HG02973 (cell line): ENCODE measurements around the gene TMEM255B.
"Not testable (repeated sequence)": the region's sequence is repeated elsewhere in the genome, so short reads cannot be mapped to it uniquely, and the experiment has no call there.

ENCODE experiments used
- ATAC-seq: cut with Tn5 transposase; IDR thresholded peaks from one replicate; pipeline ENCODE4 v1.9.1; 2021; ENCODE audit warnings: moderate library complexity; ENCODE audit not compliant: unreplicated experiment

Gene TMEM255B

GRCh38 chr13:113784645-113785024, 25.6 kb downstream of the TMEM255B start:
- no peak for ATAC-seq

- ATAC-seq, result no peak
Observed at GRCh38 chr13:113785051-113786010, 26.3 kb downstream of the TMEM255B start.

GRCh38 chr13:113786262-113786841, 27.3 kb downstream of the TMEM255B start:
- ATAC-seq, result no peak

- ATAC-seq, result no peak
Observed at GRCh38 chr13:113787694-113788093, 28.7 kb downstream of the TMEM255B start.

- no peak for ATAC-seq
Observed at GRCh38 chr13:113788413-113789135, 29.5 kb downstream of the TMEM255B start.

- ATAC-seq, result no peak
Observed at GRCh38 chr13:113789167-113789566, 30.1 kb downstream of the TMEM255B start.

- not testable (repeated sequence) for ATAC-seq
Observed at GRCh38 chr13:113789931-113790330, 30.9 kb downstream of the TMEM255B start.

- ATAC-seq, result no peak
Observed at GRCh38 chr13:113791226-113791625, 32.2 kb downstream of the TMEM255B start.

- no peak for ATAC-seq
Observed at GRCh38 chr13:113791761-113792160, 32.7 kb downstream of the TMEM255B start.

GRCh38 chr13:113792236-113792770, 33.3 kb downstream of the TMEM255B start:
- no peak for ATAC-seq

- ATAC-seq, result no peak
Observed at GRCh38 chr13:113792886-113793717, 34.1 kb downstream of the TMEM255B start.

- no peak for ATAC-seq
Observed at GRCh38 chr13:113793718-113794085, 34.7 kb downstream of the TMEM255B start.

- no peak for ATAC-seq
Observed at GRCh38 chr13:113794086-113794485, 35.1 kb downstream of the TMEM255B start.

- no peak for ATAC-seq
Observed at GRCh38 chr13:113794764-113795173, 35.7 kb downstream of the TMEM255B start.

- ATAC-seq, result not testable (repeated sequence)
Observed at GRCh38 chr13:113795362-113795761, 36.3 kb downstream of the TMEM255B start.

- ATAC-seq, result no peak
Observed at GRCh38 chr13:113796211-113796963, 37.4 kb downstream of the TMEM255B start.

GRCh38 chr13:113796964-113797676, 38.1 kb downstream of the TMEM255B start:
- no peak for ATAC-seq

GRCh38 chr13:113798200-113798811, 39.3 kb downstream of the TMEM255B start:
- ATAC-seq, result no peak

- ATAC-seq, result no peak
Observed at GRCh38 chr13:113800576-113800926, 41.5 kb downstream of the TMEM255B start.
